Measurements from ENCODE around the gene PHYKPL. TPM values are rescaled to one million over a fixed set of nuclear protein-coding genes. Genes with fewer than 3 reads are reported as not detected.

Gene PHYKPL
- total and polyA plus RNA-seq, 2 of the 13 experiments (the other 11 are each of a cell fraction or from before 2014, with no cell fraction given): 18.0 to 78.6 TPM

- no peak for DNase-seq (ENCODE audit: low spot score)
- no peak overlapping the region for H2AFZ ChIP-seq (ENCODE audit: low read length)
- TF ChIP-seq ELK4 (CRISPR knock-in tag; IDR thresholded peaks at IDR 0.05; ENCODE audit: borderline replicate concordance) (no peak), LBX2 (CRISPR knock-in tag; IDR thresholded peaks at IDR 0.05; ENCODE audit: borderline replicate concordance) (no peak), ZNF264 (CRISPR knock-in tag; IDR thresholded peaks at IDR 0.05) (no peak), BCL3 (CRISPR knock-in tag; IDR thresholded peaks at IDR 0.05) (no peak), ZFP91 (CRISPR knock-in tag; IDR thresholded peaks at IDR 0.05; ENCODE audit: borderline replicate concordance) (no peak), MBD4 (IDR thresholded peaks at IDR 0.05; ENCODE audit: borderline replicate concordance, low read length) (no peak), FLYWCH1 (CRISPR knock-in tag; IDR thresholded peaks at IDR 0.05) (no peak), ZNF724P (CRISPR knock-in tag; IDR thresholded peaks at IDR 0.05; ENCODE audit: borderline replicate concordance) (no peak), PATZ1 (CRISPR knock-in tag; IDR thresholded peaks at IDR 0.05) (no peak), TGIF2 (CRISPR knock-in tag; IDR thresholded peaks at IDR 0.05) (no peak), ZNF720 (CRISPR knock-in tag; IDR thresholded peaks at IDR 0.05) (no peak), CENPBD1 (CRISPR knock-in tag; IDR thresholded peaks at IDR 0.05; ENCODE audit: borderline replicate concordance, low read depth) (no peak), MTA1 (CRISPR knock-in tag; IDR thresholded peaks at IDR 0.05; ENCODE audit: borderline replicate concordance) (no peak)
- H3K4me2 ChIP-seq (ENCODE audit: low read depth, low read length): no peak overlapping the region
- no peak for ATAC-seq
- WGBS (ENCODE audit: low lambda C conversion rate): 66% methylated on average over 10 of the region's 15 CpGs
- FAIRE-seq: no peak
- H3K27ac ChIP-seq (ENCODE audit: extremely low read length, insufficient read depth, low read length): no peak overlapping the region
- POLR2A ChIA-PET: no interaction called here
- CTCF ChIA-PET (ENCODE audit: low intra/inter-chr PET ratio, low total read pairs): no interaction called here
- peaks cover 0 to 7% of the 10 kb centered on the region in 2 experiments; a peak in 3 of 5 replicates for H3K27me3 ChIP-seq (ENCODE audit: control insufficient read depth in 1 of 2, insufficient read depth in 2 of 2, low read length in 2 of 2)
- no TSS peak for BruUV-seq (replicated peaks)
- H4K20me1 ChIP-seq (ENCODE audit: insufficient read depth, low read length): no peaks in the 10 kb centered on the region
- H3K36me3 ChIP-seq (replicated peaks in 1 of 2; ENCODE audit: control insufficient read depth in 1 of 2, insufficient read depth in 2 of 2, low read length in 2 of 2): no peaks in the 10 kb centered on the region
- H3K9me3 ChIP-seq (ENCODE audit: low read length): no peaks in the 10 kb centered on the region
- in situ Hi-C loops (cut with HindIII; ENCODE audit: extremely low pct_ligation_motif_present, low pct_unique_long_range_greater_than_20kb) (no loop called here), intact Hi-C loops (cut with micrococcal nuclease; ENCODE audit: unreplicated experiment) (no loop called here)
- H3K4me1 ChIP-seq (ENCODE audit: insufficient read depth, low read length): peaks cover 27% of the 10 kb centered on the region
- no peak overlapping the region for H3K4me3 ChIP-seq (replicated peaks in 1 of 3; ENCODE audit: insufficient read depth in 1 of 3, low read depth in 2 of 3, low read length in 3 of 3)
- no peak overlapping the region for H3K9ac ChIP-seq (ENCODE audit: insufficient read depth, low read depth, low read length)
- no peaks in the 10 kb centered on the region for H3K79me2 ChIP-seq (ENCODE audit: insufficient read depth, low read length)
These were observed 9.2 kb upstream of the PHYKPL start for GRCh38 chr5:178241688-178242231.
